Measurements from ENCODE around the gene PEAK1.

DNA sequence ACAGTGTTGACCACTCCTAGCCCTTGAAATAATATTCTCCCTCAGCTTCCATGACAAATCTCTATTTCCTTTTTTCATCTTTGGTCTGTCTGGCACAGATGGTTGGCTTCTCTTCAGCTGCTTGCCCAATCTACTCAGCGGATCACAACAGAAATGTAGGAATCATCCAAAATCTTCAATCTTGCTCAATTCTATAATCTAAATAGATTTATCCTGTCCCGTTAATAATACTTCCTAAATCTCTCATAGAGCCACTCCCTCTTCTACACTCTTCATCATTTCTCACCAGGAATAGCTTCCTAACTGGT lies 3.8 kb downstream of the PEAK1 start:
- TF ChIP-seq, protein P1, sequence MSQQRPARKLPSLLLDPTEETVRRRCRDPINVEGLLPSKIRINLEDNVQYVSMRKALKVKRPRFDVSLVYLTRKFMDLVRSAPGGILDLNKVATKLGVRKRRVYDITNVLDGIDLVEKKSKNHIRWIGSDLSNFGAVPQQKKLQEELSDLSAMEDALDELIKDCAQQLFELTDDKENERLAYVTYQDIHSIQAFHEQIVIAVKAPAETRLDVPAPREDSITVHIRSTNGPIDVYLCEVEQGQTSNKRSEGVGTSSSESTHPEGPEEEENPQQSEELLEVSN (IDR thresholded peaks at IDR 0.05; ENCODE audit: borderline replicate concordance, low read depth) = no peak
- TF ChIP-seq, protein P2, sequence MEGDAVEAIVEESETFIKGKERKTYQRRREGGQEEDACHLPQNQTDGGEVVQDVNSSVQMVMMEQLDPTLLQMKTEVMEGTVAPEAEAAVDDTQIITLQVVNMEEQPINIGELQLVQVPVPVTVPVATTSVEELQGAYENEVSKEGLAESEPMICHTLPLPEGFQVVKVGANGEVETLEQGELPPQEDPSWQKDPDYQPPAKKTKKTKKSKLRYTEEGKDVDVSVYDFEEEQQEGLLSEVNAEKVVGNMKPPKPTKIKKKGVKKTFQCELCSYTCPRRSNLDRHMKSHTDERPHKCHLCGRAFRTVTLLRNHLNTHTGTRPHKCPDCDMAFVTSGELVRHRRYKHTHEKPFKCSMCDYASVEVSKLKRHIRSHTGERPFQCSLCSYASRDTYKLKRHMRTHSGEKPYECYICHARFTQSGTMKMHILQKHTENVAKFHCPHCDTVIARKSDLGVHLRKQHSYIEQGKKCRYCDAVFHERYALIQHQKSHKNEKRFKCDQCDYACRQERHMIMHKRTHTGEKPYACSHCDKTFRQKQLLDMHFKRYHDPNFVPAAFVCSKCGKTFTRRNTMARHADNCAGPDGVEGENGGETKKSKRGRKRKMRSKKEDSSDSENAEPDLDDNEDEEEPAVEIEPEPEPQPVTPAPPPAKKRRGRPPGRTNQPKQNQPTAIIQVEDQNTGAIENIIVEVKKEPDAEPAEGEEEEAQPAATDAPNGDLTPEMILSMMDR (IDR thresholded peaks at IDR 0.05) = no peak
- no peak for TF ChIP-seq HDAC2 (IDR thresholded peaks at IDR 0.05)

All from A549 (cell line).